Measurements from ENCODE around the gene CIDEB.

The CIDEB gene

GRCh38 chr14:24261969-24262327, 45.8 kb downstream of the CIDEB start:
- Histone ChIP-seq H3K27me3 (replicated peaks; ENCODE audit: control insufficient read depth, insufficient read depth, low read length) (no peaks in the 10 kb centered on the region), H3K36me3 (ENCODE audit: control insufficient read depth, insufficient read depth, low read length) (peaks cover 18% of the 10 kb centered on the region), H3K4me3 (replicated peaks; ENCODE audit: low read depth, low read length) (no peak overlapping the region)
- no peak for DNase-seq (ENCODE audit: extremely low read depth, insufficient read length)
- TF ChIP-seq CTCF (IDR thresholded peaks at IDR 0.05; ENCODE audit: insufficient read depth, low read length, poor library complexity, severe bottlenecking), result no peak

GRCh38 chr14:24261256-24261968, 46.4 kb downstream of the CIDEB start:
- TF ChIP-seq CTCF (IDR thresholded peaks at IDR 0.05; ENCODE audit: insufficient read depth, low read length, poor library complexity, severe bottlenecking), result no peak
- Histone ChIP-seq H3K27me3 (replicated peaks; ENCODE audit: control insufficient read depth, insufficient read depth, low read length) (no peaks in the 10 kb centered on the region), H3K36me3 (ENCODE audit: control insufficient read depth, insufficient read depth, low read length) (peaks cover 13% of the 10 kb centered on the region), H3K4me3 (replicated peaks; ENCODE audit: low read depth, low read length) (no peak overlapping the region)
- no peak for DNase-seq (ENCODE audit: extremely low read depth, insufficient read length)

GRCh38 chr14:24260780-24261157, 47.0 kb downstream of the CIDEB start:
- Histone ChIP-seq H3K27me3 (replicated peaks; ENCODE audit: control insufficient read depth, insufficient read depth, low read length) (no peaks in the 10 kb centered on the region), H3K36me3 (ENCODE audit: control insufficient read depth, insufficient read depth, low read length) (peaks cover 9% of the 10 kb centered on the region), H3K4me3 (replicated peaks; ENCODE audit: low read depth, low read length) (no peak overlapping the region)
- no peak for TF ChIP-seq CTCF (IDR thresholded peaks at IDR 0.05; ENCODE audit: insufficient read depth, low read length, poor library complexity, severe bottlenecking)
- no peak for DNase-seq (ENCODE audit: extremely low read depth, insufficient read length)

- Histone ChIP-seq H3K36me3 (ENCODE audit: control insufficient read depth, insufficient read depth, low read length) (peaks cover 9% of the 10 kb centered on the region), H3K4me3 (replicated peaks; ENCODE audit: low read depth, low read length) (no peak overlapping the region), H3K27me3 (replicated peaks; ENCODE audit: control insufficient read depth, insufficient read depth, low read length) (no peaks in the 10 kb centered on the region)
- no peak for DNase-seq (ENCODE audit: extremely low read depth, insufficient read length)
- TF ChIP-seq CTCF (IDR thresholded peaks at IDR 0.05; ENCODE audit: insufficient read depth, low read length, poor library complexity, severe bottlenecking), result no peak
Observed at GRCh38 chr14:24260026-24260779, 47.6 kb downstream of the CIDEB start.

GRCh38 chr14:24259282-24260025, 48.3 kb downstream of the CIDEB start:
- DNase-seq (ENCODE audit: extremely low read depth, insufficient read length), result no peak
- TF ChIP-seq CTCF (IDR thresholded peaks at IDR 0.05; ENCODE audit: insufficient read depth, low read length, poor library complexity, severe bottlenecking), result no peak
- no peaks in the 10 kb centered on the region for H3K27me3 ChIP-seq (replicated peaks; ENCODE audit: control insufficient read depth, insufficient read depth, low read length)
- H3K4me3 ChIP-seq (replicated peaks; ENCODE audit: low read depth, low read length), result no peak overlapping the region
- H3K36me3 ChIP-seq (ENCODE audit: control insufficient read depth, insufficient read depth, low read length), result peaks cover 16% of the 10 kb centered on the region

Measured in GM06990 (cell line).